DMS79 (cell line): Measurements from ENCODE around the gene MIPOL1.

Source experiments
- DNase-seq: peaks from one replicate; lab custom pipeline; 2025; lab: John Stamatoyannopoulos, UW

The MIPOL1 gene

DNA sequence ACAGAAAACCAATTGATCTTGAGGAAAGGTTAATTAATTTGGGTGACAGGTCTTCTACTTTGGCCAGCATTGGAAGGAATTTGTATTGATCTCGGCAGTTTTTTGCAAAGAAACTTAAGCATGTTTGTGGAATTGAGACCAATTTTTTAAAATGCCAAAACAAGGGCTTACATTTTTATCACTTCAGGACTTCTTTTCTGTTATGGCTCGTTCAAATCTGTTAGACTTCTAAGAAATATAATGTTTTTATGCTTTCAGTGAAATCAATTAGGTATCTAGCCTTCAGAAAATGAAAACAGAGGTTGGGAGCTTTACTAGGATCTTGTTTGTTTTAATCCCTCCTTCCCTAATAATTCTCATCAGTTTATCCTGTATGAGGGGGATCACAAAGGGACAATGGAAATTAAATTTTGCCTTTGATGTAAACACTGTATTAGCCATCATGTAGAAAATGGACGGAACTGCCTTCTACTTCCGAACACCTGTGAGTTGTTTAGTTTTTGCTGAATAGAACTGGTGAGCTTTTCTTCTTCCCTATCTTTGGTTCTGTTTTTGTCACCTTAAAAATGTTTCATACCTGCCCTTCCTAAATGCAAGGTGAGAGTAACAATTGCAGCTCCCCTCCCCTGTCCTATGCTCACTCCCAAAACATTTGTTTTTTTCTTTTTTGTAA lies 389.5 kb downstream of the MIPOL1 start:
- no peak for DNase-seq

DNA sequence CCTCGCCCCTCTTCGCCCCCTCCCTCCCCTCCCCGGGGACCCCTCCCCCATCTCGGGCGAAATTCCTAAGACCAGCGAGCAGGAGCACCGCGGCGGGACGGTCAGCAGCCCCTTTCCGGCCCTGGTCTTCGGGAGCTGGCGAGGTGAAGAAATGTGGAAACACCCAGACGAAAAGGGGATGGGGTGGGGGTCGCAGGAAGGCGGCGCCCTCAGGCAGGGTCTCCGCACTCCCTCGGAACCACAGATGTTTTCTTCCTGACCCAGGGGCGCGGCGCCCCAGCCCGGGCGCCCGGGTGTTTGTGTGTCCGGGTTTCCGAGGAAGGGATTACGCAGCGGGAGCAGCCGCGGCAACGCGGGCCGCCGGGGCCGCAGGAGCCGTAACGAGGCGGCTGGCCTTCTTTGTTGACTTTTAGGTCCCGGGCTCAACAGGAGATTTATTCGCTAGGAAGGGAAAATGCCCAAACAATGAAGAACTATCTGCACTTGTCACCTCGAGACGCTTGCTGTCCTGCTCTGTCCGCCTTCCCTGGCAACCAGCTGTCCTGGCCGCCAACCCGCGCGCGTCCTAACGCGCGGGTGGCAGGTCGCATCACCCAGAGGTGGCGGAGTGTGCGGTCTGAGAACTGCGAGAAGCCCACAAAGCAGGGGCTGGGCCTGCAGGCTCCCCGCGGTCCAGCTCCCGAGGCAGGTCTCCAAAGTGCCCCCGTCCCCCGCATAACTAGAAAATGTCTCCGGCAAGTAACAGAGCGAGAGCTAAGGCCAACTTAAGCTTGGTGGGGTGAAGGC lies 390.3 kb downstream of the MIPOL1 start:
- DNase-seq = no peak

DNA sequence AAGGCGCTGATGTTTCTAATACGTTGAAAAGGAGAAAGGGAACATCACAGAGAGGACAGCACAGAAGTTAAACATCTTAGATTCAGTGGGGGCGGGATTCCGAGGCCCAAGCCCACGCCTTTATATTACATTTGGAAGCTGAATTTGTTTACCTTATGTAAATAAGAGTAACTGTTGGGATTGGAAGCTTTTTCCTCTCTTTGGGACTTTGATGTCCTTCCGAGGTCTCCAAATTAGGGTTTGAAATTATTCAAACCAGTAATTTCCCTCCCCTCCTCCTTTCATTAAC lies 390.9 kb downstream of the MIPOL1 start:
- peak; percentile 9 for DNase-seq

DNA sequence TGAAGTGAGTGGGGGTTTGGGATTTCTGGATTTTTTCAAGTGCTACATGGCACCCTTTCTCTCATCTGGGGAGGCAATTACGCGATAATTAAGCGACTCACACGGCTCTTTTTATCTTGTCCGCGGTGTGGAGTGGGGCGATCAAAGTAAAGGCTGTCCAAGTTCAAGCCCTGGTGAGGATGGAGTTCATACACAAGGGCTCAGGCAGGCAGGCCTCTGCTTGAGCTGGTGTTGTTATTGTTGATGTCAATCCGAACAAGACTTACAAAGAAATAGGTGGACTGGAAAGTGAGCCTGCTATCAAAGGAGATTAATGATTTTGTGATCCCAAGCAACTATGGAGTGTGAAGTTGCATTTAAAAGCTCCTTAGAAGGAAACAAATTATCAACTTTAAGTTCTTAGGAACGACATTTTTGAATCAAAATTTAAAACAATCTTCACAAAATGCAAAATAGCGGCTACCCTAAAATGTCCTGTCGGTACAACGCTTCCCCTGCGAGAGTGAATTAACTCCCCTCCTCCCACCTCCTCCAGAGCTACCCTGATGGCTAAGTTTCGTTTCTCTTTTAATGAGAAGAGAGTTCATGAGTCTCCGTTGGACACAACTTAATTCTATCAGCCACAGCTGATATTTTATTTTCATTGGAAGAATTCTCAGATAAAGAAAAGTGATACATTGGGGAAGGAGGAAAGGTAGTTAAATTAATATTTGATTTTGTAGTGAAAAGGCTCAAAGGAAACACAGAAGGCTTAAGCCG lies 391.4 kb downstream of the MIPOL1 start:
- peak; percentile 24 for DNase-seq

DNA sequence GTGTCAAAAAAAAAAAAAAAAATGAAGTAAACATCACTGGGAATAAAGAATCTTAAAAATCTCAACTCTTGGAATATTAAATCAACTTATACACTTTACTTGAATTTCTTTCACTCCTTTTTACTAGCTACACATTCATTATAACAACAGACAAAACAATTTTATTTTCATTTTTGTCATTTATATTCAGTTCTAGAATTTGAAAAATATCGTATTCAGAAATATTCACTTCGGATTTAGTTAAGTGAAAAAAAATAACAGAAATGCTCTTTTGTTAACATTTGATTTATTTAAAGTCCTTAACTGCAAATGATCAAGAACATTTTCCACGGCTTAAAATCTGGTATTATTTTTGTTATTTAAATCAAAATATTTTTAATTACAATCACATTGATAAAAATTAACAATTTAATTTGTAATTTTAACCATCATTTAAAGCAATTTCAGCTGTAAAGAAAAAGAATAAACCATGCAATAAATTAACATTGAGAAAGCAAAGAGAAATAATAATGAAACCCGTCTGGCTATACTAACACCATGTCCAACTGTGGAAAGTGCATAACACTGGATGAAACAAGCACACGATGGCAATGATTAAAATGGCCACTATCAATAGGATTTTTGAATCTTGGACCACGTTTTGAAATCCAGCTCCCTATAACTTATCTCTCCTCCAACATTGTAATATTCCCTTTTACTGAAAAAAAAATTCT lies 392.1 kb downstream of the MIPOL1 start:
- peak; percentile 22 for DNase-seq

DNA sequence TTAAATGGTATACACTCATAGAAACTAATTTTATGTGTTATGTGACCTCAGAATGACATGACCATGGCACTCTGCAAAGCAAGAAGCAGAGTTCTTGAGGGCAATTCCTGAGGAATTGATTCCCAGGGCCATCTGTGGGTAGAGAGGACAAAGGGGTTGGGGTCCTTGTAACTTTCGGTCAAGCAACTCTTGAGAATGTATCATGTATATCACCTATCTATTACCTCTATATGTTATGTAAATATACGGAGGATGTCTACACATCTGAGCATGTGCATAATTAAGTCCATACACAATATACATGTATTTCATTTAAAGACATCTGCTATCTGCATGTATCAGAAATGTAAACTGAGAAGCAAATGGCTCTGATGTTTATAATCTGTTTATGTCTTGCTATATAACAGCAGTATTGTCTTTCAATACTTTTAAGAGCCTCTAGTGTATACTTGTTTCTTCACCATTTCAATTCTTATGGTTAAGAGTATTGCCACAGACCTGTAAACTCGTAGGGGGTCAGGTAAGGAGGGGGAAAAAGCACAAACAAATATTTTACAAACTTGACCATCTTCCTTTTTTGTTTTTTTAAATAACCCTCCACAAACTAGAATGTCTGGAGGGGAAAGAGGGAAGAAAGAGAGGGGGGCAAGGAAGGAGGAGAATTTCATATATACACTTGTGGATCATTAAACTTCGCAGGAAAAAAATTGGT lies 392.8 kb downstream of the MIPOL1 start:
- peak; percentile 30 for DNase-seq

DNA sequence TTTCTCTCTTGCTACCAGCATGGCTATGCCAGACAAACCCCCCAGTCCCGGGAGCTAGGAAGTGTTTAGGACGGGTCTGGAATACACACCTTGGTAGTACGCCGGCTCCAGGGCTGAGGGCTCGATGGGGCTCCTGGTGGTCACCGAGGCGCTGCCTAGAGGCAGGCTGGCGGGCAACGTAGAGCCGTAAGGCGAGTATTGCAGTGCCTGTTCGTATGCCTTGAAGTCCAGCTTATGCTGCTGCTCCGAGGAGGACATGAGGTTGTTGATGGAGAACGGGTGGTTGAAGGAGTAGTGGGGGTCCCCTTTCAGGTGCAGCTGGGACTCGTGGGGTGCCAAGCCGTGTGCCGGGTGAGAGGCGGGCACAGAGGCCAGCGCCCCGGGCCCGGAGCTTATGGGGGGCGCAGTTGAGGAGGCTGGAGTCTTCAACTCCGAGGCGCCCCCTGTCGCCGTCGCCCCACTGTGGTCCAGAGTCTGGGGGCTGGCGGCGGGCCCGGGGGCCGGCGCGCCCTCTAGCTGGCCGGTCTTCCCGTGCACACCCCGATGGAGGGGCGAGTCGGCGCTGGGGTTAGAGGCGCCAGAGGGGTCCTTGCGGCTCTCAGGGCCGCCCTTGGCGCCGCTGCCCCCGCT lies 393.7 kb downstream of the MIPOL1 start:
- peak; percentile 54 for DNase-seq

DNA sequence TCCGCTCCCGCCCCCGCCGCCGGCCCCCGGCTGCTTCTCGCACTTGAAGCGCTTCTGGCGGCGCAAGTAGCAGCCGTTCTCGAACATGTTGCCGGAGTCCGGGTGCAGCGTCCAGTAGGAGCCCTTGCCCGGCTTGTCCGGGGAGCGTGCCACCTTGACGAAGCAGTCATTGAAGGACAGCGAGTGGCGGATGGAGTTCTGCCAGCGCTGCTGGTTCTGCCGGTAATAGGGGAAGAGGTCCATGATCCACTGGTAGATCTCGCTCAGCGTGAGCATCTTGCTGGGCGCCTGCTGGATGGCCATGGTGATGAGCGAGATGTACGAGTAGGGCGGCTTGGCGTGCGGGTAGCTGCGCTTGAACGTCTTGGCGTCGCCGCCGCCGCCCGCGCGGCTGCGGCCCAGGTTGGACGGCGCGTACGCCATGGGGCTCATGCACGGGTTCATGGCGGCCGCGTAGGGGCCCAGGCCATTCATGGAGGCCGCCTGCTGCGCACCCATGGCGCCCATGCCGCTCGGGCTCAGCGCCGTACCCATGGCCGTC lies 394.3 kb downstream of the MIPOL1 start:
- DNase-seq = peak; percentile 59

DNA sequence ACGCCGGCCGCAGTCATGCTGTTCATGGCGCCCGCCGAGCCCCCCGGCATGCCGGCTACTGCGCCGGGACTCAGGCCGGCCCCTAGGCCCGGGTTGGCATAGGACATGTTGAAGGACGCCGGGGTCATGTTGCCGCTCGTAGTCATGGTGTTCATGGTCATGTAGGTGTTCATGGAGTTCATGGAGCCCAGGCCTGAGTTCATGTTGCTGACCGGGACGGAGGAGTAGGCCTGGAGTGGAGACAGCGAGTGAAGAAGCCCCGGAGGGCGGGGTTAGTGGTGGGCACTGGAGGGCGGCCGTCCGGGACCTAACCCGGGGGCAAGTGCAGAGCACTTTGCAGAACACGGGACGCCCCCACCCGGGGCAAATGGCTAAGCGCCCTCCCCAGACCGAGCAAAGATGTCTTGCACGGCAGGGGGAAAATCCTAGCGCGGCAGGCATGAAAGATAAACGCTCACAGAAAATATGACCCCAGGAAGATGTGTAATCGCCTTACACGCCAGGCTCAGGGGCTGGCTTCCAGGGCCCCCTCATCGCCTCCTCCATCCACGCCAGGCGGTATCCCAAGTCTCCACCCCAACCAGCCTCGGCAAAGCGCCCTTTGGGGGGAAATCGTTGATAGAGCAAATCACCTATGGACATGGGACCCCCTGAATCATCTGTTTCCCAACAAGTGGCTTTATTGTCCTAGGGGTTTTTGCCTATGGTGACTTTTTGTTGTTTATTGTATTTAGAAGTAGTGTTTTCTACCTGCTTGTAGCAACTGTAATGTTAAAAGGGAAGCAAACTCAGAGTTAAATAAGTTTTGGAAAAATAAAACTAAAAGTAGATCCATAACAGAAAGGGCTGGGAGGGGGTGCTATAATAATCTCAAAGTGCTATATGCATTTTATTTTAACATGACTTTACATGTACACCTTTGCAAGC lies 395.0 kb downstream of the MIPOL1 start:
- DNase-seq = peak; percentile 53

DNA sequence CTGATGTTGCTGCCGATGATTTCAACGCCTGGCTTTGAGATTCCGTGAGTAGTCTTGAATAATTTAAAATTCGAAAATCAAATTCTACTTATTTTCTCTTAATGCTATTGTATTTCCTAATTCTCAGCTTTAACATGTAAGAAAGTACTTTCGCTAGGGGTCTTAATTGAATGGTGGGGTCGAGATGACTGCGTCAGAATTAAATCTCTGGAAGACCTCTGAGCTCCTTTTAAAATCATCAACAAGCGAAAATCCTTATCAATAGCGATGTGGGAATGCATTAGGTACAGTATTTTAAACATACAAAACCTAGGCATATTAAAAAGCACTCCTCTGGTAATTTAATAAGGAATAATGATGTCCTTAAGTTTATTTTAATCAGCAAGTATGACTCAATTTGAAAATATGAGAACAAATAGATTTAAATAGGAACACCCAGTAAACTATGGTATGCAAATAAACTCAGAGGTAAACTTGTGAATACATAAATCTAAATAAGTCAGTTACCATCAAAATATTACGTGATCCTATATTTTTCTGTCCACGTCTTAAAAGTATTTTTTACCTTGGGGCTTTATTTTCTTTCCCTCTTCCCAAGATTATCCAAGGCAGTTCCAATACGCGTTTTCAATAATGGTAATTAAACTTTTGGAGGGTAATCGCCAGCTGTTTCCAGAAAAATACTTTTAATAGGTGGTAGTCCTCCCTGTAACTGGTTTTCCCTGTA lies 395.9 kb downstream of the MIPOL1 start:
- DNase-seq = peak; percentile 32

DNA sequence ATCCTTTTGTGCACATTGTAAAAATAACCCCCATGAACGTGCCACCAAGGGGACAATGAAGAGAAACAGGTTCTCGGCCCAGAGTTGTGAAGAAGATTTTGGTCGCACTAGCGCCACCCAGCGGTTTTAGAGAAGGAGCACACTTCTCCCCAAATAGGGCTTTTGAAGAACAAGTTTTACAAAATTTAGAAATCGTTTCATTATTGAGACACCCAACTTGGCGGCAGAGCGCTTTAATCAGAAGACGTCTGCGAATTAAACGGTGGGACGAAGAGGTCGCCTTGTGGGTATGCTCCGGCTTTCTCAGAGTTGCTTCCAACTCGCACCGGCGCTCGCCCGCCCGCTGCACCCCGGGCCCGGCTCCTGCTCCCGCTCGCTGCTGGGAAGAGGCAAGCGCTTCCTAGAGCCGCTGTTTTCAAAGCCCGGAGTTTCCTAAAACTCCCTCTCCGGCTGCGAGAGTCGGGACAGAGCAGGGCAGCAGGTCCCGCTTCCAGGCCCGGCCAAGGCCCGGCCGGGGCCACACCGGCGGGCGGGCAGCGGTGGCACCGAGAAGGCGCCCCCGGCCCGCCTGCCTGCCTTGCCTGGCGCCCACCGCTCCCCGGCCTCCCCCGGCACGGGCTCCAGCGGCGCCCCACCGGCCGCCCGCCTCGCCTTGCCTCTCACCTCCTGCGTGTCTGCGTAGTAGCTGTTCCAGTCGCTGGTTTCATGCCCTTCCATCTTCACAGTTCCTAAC lies 396.7 kb downstream of the MIPOL1 start:
- DNase-seq = peak; percentile 90

DNA sequence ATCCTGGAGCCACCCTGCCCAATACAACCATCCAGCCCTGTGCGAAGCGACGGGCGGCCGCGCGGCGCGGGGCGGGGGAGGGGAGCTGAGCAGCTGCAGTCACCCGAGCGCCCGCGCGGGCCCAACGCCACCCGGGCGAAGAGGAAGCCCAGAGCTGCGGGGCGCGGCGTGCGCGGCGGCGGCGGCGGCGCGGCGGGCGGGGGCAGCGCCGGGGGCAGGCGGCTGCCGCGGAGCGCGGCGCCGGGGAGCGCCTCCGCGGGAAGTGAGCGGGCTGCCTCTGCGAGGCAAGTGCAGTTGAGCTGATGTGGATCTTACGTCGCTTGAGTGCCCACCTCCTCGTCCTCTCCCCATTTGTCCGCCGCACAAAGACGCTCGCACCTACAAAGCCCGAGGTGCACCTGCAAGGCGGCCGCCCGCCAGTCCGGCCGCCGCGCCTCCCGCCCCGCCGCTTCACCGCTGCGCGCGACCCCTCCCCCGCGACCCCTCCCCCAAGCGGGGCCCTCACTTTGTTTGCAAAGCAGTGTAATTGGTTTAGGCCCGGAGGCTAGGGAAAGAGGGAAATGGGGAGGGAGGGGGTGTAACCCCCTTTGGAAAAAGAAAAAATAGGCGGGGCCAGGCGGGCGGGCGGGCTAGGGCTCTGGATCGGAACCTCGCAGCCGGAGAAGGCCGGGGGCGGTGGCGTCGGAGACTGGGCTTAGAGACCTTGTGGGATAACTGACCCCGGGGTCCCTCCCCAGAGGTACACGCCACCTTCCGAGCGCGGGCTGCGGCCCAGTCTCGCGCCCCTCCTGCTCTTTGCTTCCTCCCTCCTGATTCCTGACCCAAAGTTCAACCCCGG lies 397.5 kb downstream of the MIPOL1 start, which contains the start of the genes FOXA1 and TTC6:
Gene FOXA1, minus strand, starts transcription at position 279 of the 838 bp plus-strand sequence. Its CDS starts 277 bp downstream, at position 2.
Gene TTC6, plus strand, starts transcription at position 659 of the 838 bp plus-strand sequence. CDS start 26,436 bp downstream, outside the sequence.
- peak; percentile 88 for DNase-seq

DNA sequence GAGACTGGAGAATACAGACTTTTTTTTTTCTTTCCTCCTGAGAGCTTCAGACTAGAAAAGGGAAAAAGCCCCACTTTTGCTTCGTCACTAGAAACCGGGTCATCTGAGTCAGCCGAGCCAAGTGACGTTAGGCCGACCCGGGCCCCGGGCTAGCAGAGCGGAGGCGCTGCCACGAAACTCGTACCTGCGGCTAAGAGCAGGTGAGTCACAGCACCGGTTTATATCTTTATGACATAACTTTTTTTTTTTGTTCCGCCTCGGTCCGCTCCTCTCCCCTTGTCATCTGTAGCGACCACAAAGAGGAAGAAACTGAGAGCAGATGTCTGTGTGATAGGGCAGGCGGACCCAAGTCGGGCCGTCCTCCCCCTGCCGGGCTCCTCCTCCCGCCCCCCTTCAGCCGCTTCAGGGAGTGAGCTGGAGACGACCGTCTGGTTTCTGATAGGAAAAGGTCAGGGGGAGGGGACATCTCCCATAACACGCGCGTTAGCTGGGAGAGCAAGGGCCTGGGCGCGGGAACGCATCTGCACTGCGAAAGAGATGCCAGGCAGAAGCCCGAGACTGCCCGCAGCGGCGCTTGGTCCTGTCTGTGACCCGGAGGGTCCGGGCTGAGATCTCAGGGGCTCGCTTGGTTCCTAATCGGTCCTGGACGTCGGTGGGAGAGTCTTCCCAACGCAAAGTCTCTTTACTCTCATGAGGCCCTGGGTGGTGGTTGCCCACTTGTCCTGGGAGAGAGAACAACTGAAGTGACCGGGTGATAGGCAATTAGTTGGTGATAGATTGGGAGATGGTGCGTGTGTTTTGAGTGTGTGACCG lies 398.3 kb downstream of the MIPOL1 start:
- peak; percentile 96 for DNase-seq

DNA sequence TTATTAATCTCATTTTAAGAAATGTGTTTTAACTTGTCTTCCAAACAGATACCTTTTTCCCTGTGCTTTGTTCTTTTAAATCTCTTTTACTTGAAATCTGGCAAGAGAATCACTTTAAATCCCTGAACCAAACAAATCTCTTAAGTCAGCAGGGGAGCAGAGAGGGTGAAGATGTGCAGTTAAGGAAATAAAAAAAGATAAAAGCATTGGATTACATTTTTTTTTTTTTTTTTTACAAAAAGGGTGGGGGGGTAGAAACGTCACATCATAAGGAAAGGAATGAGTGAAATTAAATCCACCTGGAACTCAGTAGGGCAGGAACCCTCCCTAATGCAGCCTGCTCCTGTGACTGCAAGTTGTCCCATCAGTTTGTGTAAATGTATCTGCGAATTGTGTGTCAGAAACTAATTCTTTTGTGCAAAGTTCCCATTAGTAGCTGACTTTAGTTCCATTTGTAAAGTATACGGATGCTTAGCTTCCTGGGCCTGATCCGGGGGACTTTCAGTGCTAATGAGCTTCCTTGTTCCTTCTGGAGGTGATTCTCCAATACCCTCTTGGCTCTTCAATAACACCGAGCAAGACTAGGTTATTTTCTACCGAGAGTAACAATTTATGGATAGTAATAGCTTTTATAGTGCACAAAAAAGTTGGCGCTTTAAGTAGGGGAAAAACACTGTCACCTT lies 399.2 kb downstream of the MIPOL1 start:
- DNase-seq = peak; percentile 43

DNA sequence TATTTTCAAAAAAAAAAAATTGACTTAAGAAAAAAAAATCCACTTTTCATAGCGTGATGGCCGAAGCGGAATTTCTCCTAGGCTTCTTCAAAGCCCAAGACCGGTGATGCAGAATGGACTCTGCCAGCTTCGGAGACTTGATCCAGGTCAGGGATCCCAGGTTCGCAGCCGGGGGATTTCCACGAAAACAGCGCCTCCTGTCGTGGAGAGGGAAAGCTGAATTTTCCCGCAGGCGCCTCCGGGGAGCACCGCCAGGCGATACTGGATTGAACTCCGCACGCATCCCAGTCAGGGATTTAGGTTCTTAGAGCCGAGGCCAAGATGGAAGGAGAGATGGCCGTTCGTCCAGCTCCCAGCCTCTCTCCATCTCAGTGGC lies 399.8 kb downstream of the MIPOL1 start:
- peak; percentile 79 for DNase-seq
